GM19467 (cell line): ENCODE data around the gene SERPINC1.
"Not testable (repeated sequence)": the region's sequence is repeated elsewhere in the genome, so short reads cannot be mapped to it uniquely, and the experiment has no call there.

ENCODE experiments used
- ATAC-seq: cut with Tn5 transposase; IDR thresholded peaks from one replicate; pipeline ENCODE4 v1.9.1; 2021; ENCODE audit warnings: mild to moderate bottlenecking, moderate library complexity; ENCODE audit not compliant: unreplicated experiment

SERPINC1 gene

GRCh38 chr1:173893611-173894010, 23.5 kb downstream of the SERPINC1 start:
- ATAC-seq: no peak

DNA sequence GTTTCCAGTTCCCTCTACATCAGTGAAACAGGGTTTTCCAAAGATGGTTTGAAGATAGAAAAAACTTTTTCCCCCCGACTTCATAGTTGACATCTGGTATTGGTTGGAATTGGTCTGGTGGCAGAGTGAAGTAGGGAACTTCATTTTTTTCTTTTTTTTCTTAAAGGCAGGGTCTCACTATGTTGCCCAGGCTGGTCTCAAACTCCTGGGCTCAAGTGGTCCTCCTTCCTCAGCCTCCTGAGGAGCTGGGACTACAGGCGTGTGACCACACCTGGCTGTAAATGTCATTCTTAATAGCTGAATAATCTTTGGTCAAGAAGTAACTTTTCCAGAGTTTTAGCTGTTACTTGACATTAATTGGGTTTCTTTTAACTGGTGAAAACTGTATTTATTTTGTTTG, 27.2 kb downstream of the SERPINC1 start:
- ATAC-seq: no peak

DNA sequence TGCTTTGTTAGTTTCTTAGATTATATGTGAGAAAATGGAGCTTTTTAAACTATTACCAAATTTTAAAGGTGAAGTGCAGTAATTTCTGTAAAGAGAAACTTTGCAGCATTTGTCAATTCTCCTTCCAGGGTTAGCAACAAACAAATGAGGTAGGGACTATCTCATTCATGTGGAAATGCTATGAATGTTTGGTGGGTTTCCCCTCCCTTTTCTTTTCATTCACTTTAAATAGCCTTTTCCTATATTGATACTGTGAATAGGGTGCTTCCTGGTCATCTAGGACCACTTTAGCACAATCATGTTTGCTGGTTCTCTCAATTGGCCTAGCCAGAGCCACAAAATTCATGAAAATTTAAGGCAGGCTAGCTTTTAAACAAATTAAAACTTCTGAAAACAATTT, 28.4 kb downstream of the SERPINC1 start:
- ATAC-seq: no peak

- ATAC-seq: no peak
These were observed 29.5 kb downstream of the SERPINC1 start for GRCh38 chr1:173887627-173888026.

GRCh38 chr1:173886746-173887611, 30.1 kb downstream of the SERPINC1 start:
- ATAC-seq: no peak

DNA sequence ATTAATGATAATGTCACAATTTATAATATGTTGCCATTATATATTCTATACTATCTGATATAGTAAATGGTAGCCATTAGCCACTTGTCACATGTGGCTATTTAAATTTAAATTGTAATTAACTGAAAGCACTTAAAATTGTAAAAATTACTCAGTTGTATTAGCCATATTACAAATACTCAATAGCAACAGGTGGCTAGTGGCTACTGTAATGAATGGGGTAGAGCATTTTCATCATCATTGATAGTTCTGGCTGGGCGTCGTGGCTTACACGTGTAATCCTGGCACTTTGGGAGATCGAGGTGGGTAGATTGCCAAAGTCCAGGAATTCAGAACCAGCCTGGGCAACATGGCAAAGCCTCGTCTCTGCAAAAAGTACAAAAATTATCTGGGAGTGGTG, 32.4 kb downstream of the SERPINC1 start:
- ATAC-seq: no peak

- ATAC-seq: not testable (repeated sequence)
These were observed 36.0 kb downstream of the SERPINC1 start for GRCh38 chr1:173881117-173881516.

- ATAC-seq: no peak
These were observed 38.9 kb downstream of the SERPINC1 start for GRCh38 chr1:173878251-173878650.

DNA sequence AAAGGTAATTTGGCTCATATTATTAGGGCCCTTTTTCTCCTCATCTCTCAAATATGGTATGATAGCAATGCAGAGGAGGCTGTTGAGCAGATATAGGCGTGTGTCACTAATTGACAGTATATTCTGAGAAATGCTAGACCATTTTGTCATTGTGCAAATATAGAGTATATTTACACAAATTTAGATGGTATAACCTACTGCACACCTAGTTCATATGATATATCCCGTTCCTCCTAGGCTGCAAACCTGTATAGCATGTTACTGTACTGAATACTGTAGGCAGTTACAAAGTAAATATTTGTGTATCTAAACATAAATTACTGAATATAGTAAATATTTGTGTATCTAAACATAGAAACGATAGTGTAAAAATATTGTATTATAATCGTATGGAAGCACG, 40.4 kb downstream of the SERPINC1 start:
- ATAC-seq: no peak

- ATAC-seq: no peak
These were observed 45.6 kb downstream of the SERPINC1 start for GRCh38 chr1:173871500-173871899.

GRCh38 chr1:173871091-173871490, 46.0 kb downstream of the SERPINC1 start:
- no peak for ATAC-seq

- no peak for ATAC-seq
These were observed 46.7 kb downstream of the SERPINC1 start for GRCh38 chr1:173870252-173871075.

DNA sequence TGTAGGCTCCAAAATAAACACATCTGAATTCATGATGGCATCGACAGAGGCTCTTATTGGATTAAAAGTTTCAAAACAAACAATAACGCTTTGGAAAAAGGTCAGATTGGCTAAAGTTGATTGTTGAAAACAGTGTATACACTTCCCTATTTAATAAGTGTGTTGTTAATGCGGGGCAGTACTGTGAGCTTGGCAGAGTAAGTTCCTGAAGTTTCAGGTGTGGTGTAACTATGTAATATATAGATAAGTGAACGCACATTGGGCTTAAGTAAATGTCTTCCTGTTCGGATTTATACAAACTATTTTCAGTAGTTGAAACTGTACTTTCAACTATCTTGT, 48.1 kb downstream of the SERPINC1 start:
- ATAC-seq: no peak

DNA sequence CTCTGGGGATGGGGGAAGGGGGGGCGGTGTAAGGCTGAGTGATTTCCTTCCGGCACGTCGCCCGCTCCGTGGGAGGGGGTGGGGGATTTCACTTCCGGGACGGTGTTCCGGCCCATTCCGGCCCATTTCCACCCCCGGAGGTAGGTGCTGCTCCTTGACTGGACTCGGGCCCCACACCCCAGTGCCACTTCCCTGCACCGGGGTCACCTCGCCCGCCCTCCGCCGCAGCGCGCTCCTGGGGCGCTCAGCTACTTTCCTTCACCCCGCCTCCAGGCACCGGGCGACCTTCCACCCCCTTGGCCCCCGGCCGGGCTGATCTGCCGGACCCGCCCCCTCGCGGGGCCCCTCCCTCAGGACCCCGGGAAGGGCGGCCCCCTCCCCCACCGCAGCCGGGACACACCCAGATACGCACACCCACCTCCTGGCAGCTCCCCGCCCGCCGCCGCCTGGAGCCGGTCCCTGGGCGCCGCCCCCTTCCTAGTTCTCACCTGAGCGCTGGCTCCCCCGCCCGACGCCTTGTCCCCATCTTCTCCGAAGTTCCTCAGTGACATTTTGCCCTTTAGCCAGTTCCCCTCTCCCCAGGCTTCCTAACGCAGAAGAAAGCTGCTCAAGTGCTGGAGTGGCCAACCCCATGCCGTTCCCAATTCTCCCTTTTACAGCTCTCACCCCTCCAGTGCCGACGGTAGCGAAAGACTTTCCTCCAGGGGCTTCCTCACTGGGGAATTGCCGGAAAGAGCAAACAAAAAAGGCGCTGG, 48.7 kb downstream of the SERPINC1 start, which contains the start of gene ZBTB37:
ZBTB37 (plus strand) TSS at position 115 of the 755 bp plus-strand sequence. CDS start 1,846 bp downstream, outside the sequence.
- peak; percentile 50 for ATAC-seq

GRCh38 chr1:173867753-173868265, 49.3 kb downstream of the SERPINC1 start, which contains the start of gene GAS5:
TSS of gene GAS5 (minus strand) at chr1:173867989.
- ATAC-seq: peak; percentile 65

DNA sequence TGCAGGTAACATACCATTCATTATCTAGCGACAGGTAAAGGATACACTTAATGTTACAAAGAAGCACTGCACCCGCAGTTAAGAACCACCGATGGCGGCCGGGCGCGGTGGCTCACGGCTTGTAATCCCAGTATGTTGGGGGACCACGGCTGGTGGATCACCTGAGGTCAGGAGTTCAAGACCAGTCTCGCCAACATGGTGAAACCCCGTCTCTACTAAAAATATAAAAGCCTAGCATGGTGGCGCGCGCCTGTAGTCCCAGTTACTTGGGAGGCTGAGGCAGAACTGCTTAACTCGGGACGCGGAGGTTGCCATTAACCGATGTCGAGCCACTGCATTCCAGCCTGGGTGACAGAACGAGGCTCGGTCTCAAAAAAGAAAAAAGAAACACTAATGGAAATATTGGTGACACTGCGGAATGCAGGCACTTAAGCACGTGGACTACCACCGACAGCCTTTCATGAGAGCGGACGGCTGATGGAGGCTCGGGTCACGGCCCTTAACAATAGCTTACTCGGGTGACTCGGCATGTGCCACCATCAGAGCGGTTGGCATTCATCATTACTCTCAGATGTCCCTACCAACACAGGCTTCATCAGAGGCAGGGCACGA, 49.9 kb downstream of the SERPINC1 start:
- no peak for ATAC-seq

- no peak for ATAC-seq
These were observed 50.6 kb downstream of the SERPINC1 start for GRCh38 chr1:173866413-173867115.

- ATAC-seq: no peak
These were observed 51.5 kb downstream of the SERPINC1 start for GRCh38 chr1:173865468-173866164.

DNA sequence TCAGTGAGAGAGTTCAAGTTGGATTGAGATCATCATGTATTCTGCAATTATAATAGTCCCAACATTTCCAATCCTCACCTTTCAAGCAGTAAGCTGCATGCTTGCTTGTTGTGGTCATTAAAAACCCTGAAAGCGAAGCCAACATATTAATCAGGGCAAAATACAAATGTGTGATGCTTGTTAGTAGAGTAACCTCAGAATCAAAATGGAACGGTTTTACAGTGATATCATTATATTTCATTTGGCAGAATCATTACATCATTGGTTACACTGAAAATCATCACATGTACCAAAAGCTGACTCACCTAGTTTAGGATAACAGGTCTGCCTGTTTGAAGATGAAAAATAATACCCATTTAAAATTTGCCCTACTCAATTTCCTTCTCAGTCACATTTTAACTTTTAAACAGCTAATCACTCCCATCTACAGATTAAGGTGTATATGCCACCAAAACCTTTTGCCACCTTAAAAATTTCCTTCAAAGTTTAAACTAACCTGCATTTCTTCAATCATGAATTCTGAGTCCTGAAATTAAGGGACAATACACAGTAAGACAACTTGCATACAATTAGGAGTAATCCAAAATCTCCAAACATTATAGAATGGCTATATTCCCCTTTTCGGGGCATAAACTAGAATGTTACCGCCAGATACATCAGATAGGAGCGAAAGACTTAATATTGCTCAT, 52.8 kb downstream of the SERPINC1 start:
- no peak for ATAC-seq
